GM10266 (cell line): ENCODE results near the gene ZNF621.

Experiments used
- DNase-seq: peaks from one replicate; pipeline ENCODE4 v3.0.0; 2012; ENCODE audit errors: extremely low spot score
- TF ChIP-seq, protein P1 (sequence below): IDR thresholded peaks from 2 replicates; pipeline ENCODE4 v1.5.1; 2012; ENCODE audit warnings: mild to moderate bottlenecking, low read depth; ENCODE audit not compliant: control insufficient read depth, insufficient read depth; ENCODE audit errors: missing control alignments

The ZNF621 gene

GRCh38 chr3:40584625-40585189 lies 59.9 kb downstream of the ZNF621 start:
- DNase-seq = peak; percentile 66
- TF ChIP-seq, protein P1, sequence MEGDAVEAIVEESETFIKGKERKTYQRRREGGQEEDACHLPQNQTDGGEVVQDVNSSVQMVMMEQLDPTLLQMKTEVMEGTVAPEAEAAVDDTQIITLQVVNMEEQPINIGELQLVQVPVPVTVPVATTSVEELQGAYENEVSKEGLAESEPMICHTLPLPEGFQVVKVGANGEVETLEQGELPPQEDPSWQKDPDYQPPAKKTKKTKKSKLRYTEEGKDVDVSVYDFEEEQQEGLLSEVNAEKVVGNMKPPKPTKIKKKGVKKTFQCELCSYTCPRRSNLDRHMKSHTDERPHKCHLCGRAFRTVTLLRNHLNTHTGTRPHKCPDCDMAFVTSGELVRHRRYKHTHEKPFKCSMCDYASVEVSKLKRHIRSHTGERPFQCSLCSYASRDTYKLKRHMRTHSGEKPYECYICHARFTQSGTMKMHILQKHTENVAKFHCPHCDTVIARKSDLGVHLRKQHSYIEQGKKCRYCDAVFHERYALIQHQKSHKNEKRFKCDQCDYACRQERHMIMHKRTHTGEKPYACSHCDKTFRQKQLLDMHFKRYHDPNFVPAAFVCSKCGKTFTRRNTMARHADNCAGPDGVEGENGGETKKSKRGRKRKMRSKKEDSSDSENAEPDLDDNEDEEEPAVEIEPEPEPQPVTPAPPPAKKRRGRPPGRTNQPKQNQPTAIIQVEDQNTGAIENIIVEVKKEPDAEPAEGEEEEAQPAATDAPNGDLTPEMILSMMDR = peak; percentile 95

DNA sequence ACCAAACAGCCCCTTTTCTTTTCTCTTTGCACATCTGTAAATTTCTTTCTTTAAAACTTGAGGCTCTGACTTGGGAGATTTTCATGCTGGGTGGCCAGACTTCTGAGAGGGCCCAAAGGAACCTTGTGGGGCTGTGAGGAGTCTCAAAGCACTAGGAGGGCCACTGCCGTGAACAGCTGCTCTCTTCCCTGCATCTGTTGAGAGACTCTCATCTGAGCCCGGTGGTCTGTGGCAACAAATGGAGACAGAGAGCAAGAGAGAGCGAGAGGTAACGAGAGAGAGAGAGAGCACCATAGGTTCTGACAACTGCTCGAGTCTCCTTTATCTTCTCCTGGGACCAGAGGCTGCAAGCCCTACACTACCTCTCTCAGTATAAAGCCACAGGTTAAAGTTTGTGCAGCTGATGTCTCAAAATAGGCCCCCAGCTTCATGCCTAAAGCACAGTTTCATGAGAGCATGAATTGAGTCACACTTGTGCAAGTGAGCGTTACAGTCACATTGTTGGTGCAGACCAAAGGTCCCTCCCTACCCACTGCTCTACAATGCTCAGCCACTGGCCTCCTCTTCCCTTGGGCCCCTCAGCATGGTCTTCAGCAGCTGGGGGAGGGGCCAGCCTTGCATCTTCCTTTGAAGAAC lies 60.7 kb downstream of the ZNF621 start:
- no peak for DNase-seq
- TF ChIP-seq, protein P1 = no peak

GRCh38 chr3:40586901-40587300 lies 62.1 kb downstream of the ZNF621 start:
- no peak for DNase-seq
- TF ChIP-seq, protein P1 = no peak

- no peak for DNase-seq
- TF ChIP-seq, protein P1 = peak; percentile 20
These were observed 63.6 kb downstream of the ZNF621 start for GRCh38 chr3:40588406-40588805.
